Activated naive CD8-positive, alpha-beta T cell treated with anti-CD3 and anti-CD28 coated beads, Interleukin-2, amount 10 ng/mL, durations not matched to agents 7 days and 5 days (primary cell): ENCODE measurements around the gene SLC15A2. TPM values are rescaled to one million over a fixed set of nuclear protein-coding genes. Genes with fewer than 3 reads are reported as not detected.
"Not testable (repeated sequence)": the region's sequence is repeated elsewhere in the genome, so short reads cannot be mapped to it uniquely, and the experiment has no call there.

ENCODE experiments used
- ATAC-seq: fragments of 150-1000 bp; cut with Tn5 transposase; one replicate; pipeline ENCODE4 v1.10.0; 2021; ENCODE audit warnings: low read depth, moderate library complexity
- POLR2A ChIA-PET: fragments of 350-600 bp; sonication (Branson Sonifier 250); formaldehyde crosslinking; loops from one replicate; lab custom pipeline; 2021; ENCODE audit warnings: antibody characterized with exemption; lab: Charles Lee
- DNase-seq: peaks from one replicate; pipeline ENCODE4 v3.0.0; 2021
- H3K27ac Mint-ChIP-seq: one replicate; pipeline ENCODE4 v1.8.0; 2022; ENCODE audit warnings: mild to moderate bottlenecking, mixed read lengths
- H3K27me3 Mint-ChIP-seq: one replicate; pipeline ENCODE4 v1.8.0; 2022; ENCODE audit warnings: mild to moderate bottlenecking, moderate library complexity, mixed read lengths
- H3K36me3 Mint-ChIP-seq: one replicate; pipeline ENCODE4 v1.8.0; 2021; ENCODE audit warnings: mild to moderate bottlenecking, mixed read lengths
- H3K4me1 Mint-ChIP-seq: one replicate; pipeline ENCODE4 v1.8.0; 2021; ENCODE audit warnings: mixed read lengths
- H3K4me3 Mint-ChIP-seq: one replicate; pipeline ENCODE4 v1.8.0; 2022; ENCODE audit warnings: mild to moderate bottlenecking, moderate library complexity, mixed read lengths
- H3K9me3 Mint-ChIP-seq: one replicate; pipeline ENCODE4 v1.8.0; 2021; ENCODE audit warnings: mixed read lengths
- total RNA-seq, 2 experiments: library from RNA; stranded (reverse); gene quantifications; one replicate each; pipeline ENCODE4 v1.2.3, GENCODE V29; 2021

SLC15A2 gene
- 1 to 10 TPM; 1.8 to 3.7 TPM for total RNA-seq

- no peaks in the 10 kb centered on the region for H3K4me1 Mint-ChIP-seq
- H3K27ac Mint-ChIP-seq: no peak within 1 kb of the TSS
- H3K27me3 Mint-ChIP-seq: no peaks in the 10 kb centered on the region
- no peaks in the 10 kb centered on the region for H3K9me3 Mint-ChIP-seq
- POLR2A ChIA-PET: no interaction called here
- ATAC-seq (no peak), DNase-seq (no peak)
- H3K4me3 Mint-ChIP-seq: no peak within 1 kb of the TSS
- H3K36me3 Mint-ChIP-seq: peaks cover 13% of the 10 kb centered on the region
Observed at GRCh38 chr3:121894301-121894990, at the start of gene SLC15A2. TSS of gene SLC15A2 (plus strand) at chr3:121894401. CDS start at chr3:121894477, 76 bp downstream.

- Mint-ChIP-seq H3K9me3 (no peaks in the 10 kb centered on the region), H3K27me3 (no peaks in the 10 kb centered on the region), H3K27ac (no peak overlapping the region), H3K36me3 (peaks cover 12% of the 10 kb centered on the region), H3K4me1 (no peaks in the 10 kb centered on the region), H3K4me3 (no peak overlapping the region)
- DNase-seq (no peak), ATAC-seq (no peak)
- POLR2A ChIA-PET: no interaction called here
Observed at GRCh38 chr3:121844892-121845291, 49.3 kb upstream of the SLC15A2 start.

- POLR2A ChIA-PET: interaction anchor here (0.6 kb wide), 1 partner anchor 233 kb away, joined by 3 read pairs; no protein-coding TSS in a partner anchor
- peaks cover 8% of the 10 kb centered on the region for H3K36me3 Mint-ChIP-seq
- H3K27me3 Mint-ChIP-seq: no peaks in the 10 kb centered on the region
- DNase-seq (no peak), ATAC-seq (no peak)
- H3K4me1 Mint-ChIP-seq: no peaks in the 10 kb centered on the region
- no peak overlapping the region for H3K27ac Mint-ChIP-seq
- no peaks in the 10 kb centered on the region for H3K9me3 Mint-ChIP-seq
- H3K4me3 Mint-ChIP-seq: no peak overlapping the region
Observed at GRCh38 chr3:121852256-121852655, 41.9 kb upstream of the SLC15A2 start.

GRCh38 chr3:121855555-121855954 lies 38.6 kb upstream of the SLC15A2 start:
- ATAC-seq (no peak), DNase-seq (no peak)
- no peaks in the 10 kb centered on the region for H3K27me3 Mint-ChIP-seq
- no peak overlapping the region for H3K27ac Mint-ChIP-seq
- POLR2A ChIA-PET: no interaction called here
- H3K4me3 Mint-ChIP-seq: no peak overlapping the region
- peaks cover 27% of the 10 kb centered on the region for H3K36me3 Mint-ChIP-seq
- peaks cover 3% of the 10 kb centered on the region for H3K9me3 Mint-ChIP-seq
- no peaks in the 10 kb centered on the region for H3K4me1 Mint-ChIP-seq

- H3K27ac Mint-ChIP-seq, H3K4me1 Mint-ChIP-seq, H3K27me3 Mint-ChIP-seq, H3K4me3 Mint-ChIP-seq, ATAC-seq, DNase-seq, H3K9me3 Mint-ChIP-seq: not testable (repeated sequence)
- POLR2A ChIA-PET: interaction anchor here (0.7 kb wide), 1 partner anchor 223 kb away, joined by 3 read pairs; no protein-coding TSS in a partner anchor
- H3K36me3 Mint-ChIP-seq: peaks cover 42% of the 10 kb centered on the region
Observed at GRCh38 chr3:121857778-121858177, 36.4 kb upstream of the SLC15A2 start.

GRCh38 chr3:121863247-121863646 lies 31.0 kb upstream of the SLC15A2 start:
- POLR2A ChIA-PET, H3K27ac Mint-ChIP-seq, H3K9me3 Mint-ChIP-seq, ATAC-seq, DNase-seq, H3K4me1 Mint-ChIP-seq, H3K4me3 Mint-ChIP-seq, H3K27me3 Mint-ChIP-seq: not testable (repeated sequence)
- peaks cover 47% of the 10 kb centered on the region for H3K36me3 Mint-ChIP-seq

- peaks cover 45% of the 10 kb centered on the region for H3K36me3 Mint-ChIP-seq
- no peak for ATAC-seq
- no peak overlapping the region for H3K27ac Mint-ChIP-seq
- no peaks in the 10 kb centered on the region for H3K4me1 Mint-ChIP-seq
- POLR2A ChIA-PET: no interaction called here
- no peak for DNase-seq
- H3K4me3 Mint-ChIP-seq: no peak overlapping the region
- H3K9me3 Mint-ChIP-seq: no peaks in the 10 kb centered on the region
- H3K27me3 Mint-ChIP-seq: no peaks in the 10 kb centered on the region
Observed at GRCh38 chr3:121863801-121864200, 30.4 kb upstream of the SLC15A2 start.

GRCh38 chr3:121869736-121870135 lies 24.5 kb upstream of the SLC15A2 start:
- ATAC-seq (no peak), DNase-seq (no peak)
- no peaks in the 10 kb centered on the region for H3K27me3 Mint-ChIP-seq
- H3K9me3 Mint-ChIP-seq: no peaks in the 10 kb centered on the region
- peaks cover 22% of the 10 kb centered on the region for H3K36me3 Mint-ChIP-seq
- POLR2A ChIA-PET: no interaction called here
- no peak overlapping the region for H3K27ac Mint-ChIP-seq
- H3K4me1 Mint-ChIP-seq: no peaks in the 10 kb centered on the region
- no peak overlapping the region for H3K4me3 Mint-ChIP-seq

- H3K4me1 Mint-ChIP-seq: no peaks in the 10 kb centered on the region
- H3K27me3 Mint-ChIP-seq: no peaks in the 10 kb centered on the region
- ATAC-seq (no peak), DNase-seq (no peak)
- POLR2A ChIA-PET: no interaction called here
- no peak overlapping the region for H3K27ac Mint-ChIP-seq
- no peaks in the 10 kb centered on the region for H3K9me3 Mint-ChIP-seq
- no peak overlapping the region for H3K4me3 Mint-ChIP-seq
- peaks cover 25% of the 10 kb centered on the region for H3K36me3 Mint-ChIP-seq
Observed at GRCh38 chr3:121870717-121871116, 23.5 kb upstream of the SLC15A2 start.

- POLR2A ChIA-PET: no interaction called here
- Mint-ChIP-seq H3K27ac (no peak overlapping the region), H3K4me1 (no peaks in the 10 kb centered on the region)
Observed at GRCh38 chr3:121871430-121871829, 22.8 kb upstream of the SLC15A2 start.

GRCh38 chr3:121878411-121878810 lies 15.8 kb upstream of the SLC15A2 start:
- Mint-ChIP-seq H3K27me3 (no peaks in the 10 kb centered on the region), H3K4me3 (no peak overlapping the region), H3K9me3 (no peaks in the 10 kb centered on the region), H3K36me3 (peaks cover 13% of the 10 kb centered on the region), H3K4me1 (no peaks in the 10 kb centered on the region), H3K27ac (no peak overlapping the region)
- no peak for ATAC-seq
- no peak for DNase-seq
- POLR2A ChIA-PET: no interaction called here

More at GRCh38 chr3:121871430-121871829, 22.8 kb upstream of the SLC15A2 start:
- H3K4me3 Mint-ChIP-seq: no peak overlapping the region
- ATAC-seq (no peak), DNase-seq (no peak)
- H3K27me3 Mint-ChIP-seq: no peaks in the 10 kb centered on the region
- H3K36me3 Mint-ChIP-seq: peaks cover 22% of the 10 kb centered on the region
- H3K9me3 Mint-ChIP-seq: no peaks in the 10 kb centered on the region

- Mint-ChIP-seq H3K27me3 (no peaks in the 10 kb centered on the region), H3K4me1 (no peaks in the 10 kb centered on the region), H3K4me3 (no peak overlapping the region), H3K27ac (no peak overlapping the region), H3K9me3 (no peaks in the 10 kb centered on the region), H3K36me3 (peaks cover 10% of the 10 kb centered on the region)
- ATAC-seq: no peak
- POLR2A ChIA-PET: interaction anchor here (0.6 kb wide), 1 partner anchor 68 kb away, joined by 4 read pairs; no protein-coding TSS in a partner anchor
- no peak for DNase-seq
Observed at GRCh38 chr3:121883507-121883906, 10.7 kb upstream of the SLC15A2 start.

GRCh38 chr3:121885386-121885785 lies 8.8 kb upstream of the SLC15A2 start:
- H3K27ac Mint-ChIP-seq: no peak overlapping the region
- no peaks in the 10 kb centered on the region for H3K9me3 Mint-ChIP-seq
- H3K4me3 Mint-ChIP-seq: no peak overlapping the region
- POLR2A ChIA-PET: no interaction called here
- H3K4me1 Mint-ChIP-seq: no peaks in the 10 kb centered on the region
- DNase-seq: no peak
- H3K27me3 Mint-ChIP-seq: no peaks in the 10 kb centered on the region
- peaks cover 4% of the 10 kb centered on the region for H3K36me3 Mint-ChIP-seq
- no peak for ATAC-seq

- H3K9me3 Mint-ChIP-seq: no peaks in the 10 kb centered on the region
- DNase-seq (no peak), ATAC-seq (no peak)
- POLR2A ChIA-PET: no interaction called here
- H3K4me1 Mint-ChIP-seq: no peaks in the 10 kb centered on the region
- no peak overlapping the region for H3K27ac Mint-ChIP-seq
- H3K4me3 Mint-ChIP-seq: no peak overlapping the region
- H3K27me3 Mint-ChIP-seq: no peaks in the 10 kb centered on the region
- H3K36me3 Mint-ChIP-seq: peaks cover 13% of the 10 kb centered on the region
Observed at GRCh38 chr3:121895121-121895520, 920 bp downstream of the SLC15A2 start.
